A549 (cell line): ENCODE results near the gene L3MBTL4. TPM values are rescaled to one million over a fixed set of nuclear protein-coding genes. Genes with fewer than 3 reads are reported as not detected.

Experiments
- ATAC-seq, 2 experiments: fragments of 200-7000 bp in 1 of 2; fragments of >200 bp in 1 of 2; cut with Nextera tagmentation in 1 of 2; cut with Tn5 transposase in 1 of 2; 3 replicates each; pipeline versions ENCODE4 v1.8.0 to v1.9.1; 2018 to 2020; ENCODE audit warnings: mild to moderate bottlenecking in 1 of 2, moderate library complexity in 1 of 2
- CTCF ChIA-PET: fragments of 300-600 bp; sonication (Branson Sonifier 250); formaldehyde crosslinking; extraction: SDS; loops from one replicate; lab custom pipeline; 2021; ENCODE audit warnings: antibody characterized with exemption, inconsistent platforms; lab: Yijun Ruan, JAX
- POLR2A ChIA-PET: fragments of 350-600 bp; formaldehyde crosslinking; extraction: SDS; loops from one replicate; lab custom pipeline; 2021; ENCODE audit warnings: antibody characterized with exemption, inconsistent platforms; lab: Yijun Ruan, JAX
- DNase-seq, 2 experiments: peaks; one replicate each; pipeline versions ENCODE4 v3.0.0 to v3.0.0-alpha.2; 2011 to 2016; ENCODE audit warnings: low read depth in 1 of 2, low spot score in 1 of 2
- FAIRE-seq: peaks from 2 replicates; lab custom pipeline; 2011; peaks lifted over from hg19 to GRCh38; lab: Jason Lieb, UNC
- H3K27ac ChIP-seq, 2 experiments: fragments of >200 bp; sonication (Bioruptor Twin); formaldehyde crosslinking; 3 replicates each; pipeline ENCODE4 v1.5.1; 2016 to 2017
- H3K4me1 ChIP-seq: fragments of >200 bp; sonication (Bioruptor Twin); formaldehyde crosslinking; 3 replicates; pipeline ENCODE4 v1.6.1; 2016
- H3K4me2 ChIP-seq: fragments of >200 bp; sonication (Bioruptor Twin); formaldehyde crosslinking; 3 replicates; pipeline ENCODE4 v1.6.1; 2016
- H3K4me3 ChIP-seq: fragments of >200 bp; sonication (Bioruptor Twin); formaldehyde crosslinking; 3 replicates; pipeline ENCODE4 v1.5.1; 2016
- H3K9me3 ChIP-seq: fragments of >200 bp; sonication (Bioruptor Twin); formaldehyde crosslinking; 3 replicates; pipeline ENCODE4 v1.6.1; 2016
- BCL3 ChIP-seq: fragments of >200 bp; sonication (Bioruptor Twin); formaldehyde crosslinking; IDR thresholded peaks from 3 replicates; pipeline ENCODE4 v1.6.1; 2016
- CBX8 ChIP-seq: fragments of 200-600 bp; sonication (generic); IDR thresholded peaks from 2 replicates; pipeline ENCODE4 v1.6.1; 2016
- E2F6 ChIP-seq: IDR thresholded peaks from 2 replicates; pipeline ENCODE4 v1.6.1; 2012; ENCODE audit warnings: low read depth, borderline replicate concordance
- EHMT2 ChIP-seq: fragments of 200-600 bp; sonication (generic); IDR thresholded peaks from 2 replicates; pipeline ENCODE4 v1.6.1; 2016; ENCODE audit warnings: antibody characterized with exemption, low read depth, mild to moderate bottlenecking, moderate library complexity
- FOSB ChIP-seq: fragments of 250-450 bp; sonication (Bioruptor Pico); IDR thresholded peaks from 2 replicates; pipeline ENCODE4 v1.5.0; 2020; ENCODE audit warnings: mild to moderate bottlenecking, moderate library complexity
- GATA3 ChIP-seq: IDR thresholded peaks from 2 replicates; pipeline ENCODE4 v1.6.1; 2012; ENCODE audit warnings: borderline replicate concordance
- HES2 ChIP-seq: fragments of >200 bp; sonication (Bioruptor Twin); formaldehyde crosslinking; IDR thresholded peaks from 2 replicates; pipeline ENCODE4 v1.6.1; 2016
- HEYL ChIP-seq: fragments of 250-450 bp; sonication (Bioruptor Pico); IDR thresholded peaks from 2 replicates; pipeline ENCODE4 v1.8.0; 2021; ENCODE audit warnings: mild to moderate bottlenecking, moderate library complexity
- JUNB ChIP-seq: fragments of >200 bp; sonication (Bioruptor Twin); formaldehyde crosslinking; IDR thresholded peaks from 2 replicates; pipeline ENCODE4 v1.6.1; 2016
- NFE2L2 ChIP-seq: fragments of 150-350 bp; conservative IDR thresholded peaks from 2 replicates; pipeline ENCODE4 v1.6.1; 2014; ENCODE audit warnings: low read length
- PBX3 ChIP-seq: IDR thresholded peaks from 2 replicates; pipeline ENCODE4 v1.6.1; 2012
- POLR2A ChIP-seq: IDR thresholded peaks from 2 replicates; pipeline ENCODE4 v1.6.1; 2012; ENCODE audit warnings: mild to moderate bottlenecking, low read length
- RAD21 ChIP-seq, 2 experiments: fragments of >200 bp in 1 of 2; sonication (Bioruptor Twin) in 1 of 2; formaldehyde crosslinking in 1 of 2; IDR thresholded peaks in 1 of 2; conservative IDR thresholded peaks in 1 of 2; 2 replicates in 1 of 2; 3 replicates in 1 of 2; pipeline ENCODE4 v1.6.1; 2012 to 2018; ENCODE audit warnings: inconsistent platforms in 1 of 2
- RARB ChIP-seq: fragments of 250-450 bp; sonication (Bioruptor Pico); IDR thresholded peaks from 2 replicates; pipeline ENCODE4 v1.8.0; 2021; ENCODE audit warnings: mild to moderate bottlenecking, moderate library complexity
- REST ChIP-seq: fragments of 200-600 bp; sonication (generic); IDR thresholded peaks from 2 replicates; pipeline ENCODE4 v1.6.1; 2016; ENCODE audit warnings: antibody characterized with exemption, mild to moderate bottlenecking, moderate library complexity
- RFX5 ChIP-seq: fragments of 450-650 bp; IDR thresholded peaks from 2 replicates; pipeline ENCODE4 v1.7.1; 2014; ENCODE audit warnings: antibody characterized with exemption, mild to moderate bottlenecking, moderate library complexity
- USF2 ChIP-seq: fragments of 450-650 bp; IDR thresholded peaks from 2 replicates; pipeline ENCODE4 v1.6.1; 2014; ENCODE audit warnings: antibody characterized with exemption
- ZNF302 ChIP-seq: fragments of 250-450 bp; sonication (Bioruptor Pico); IDR thresholded peaks from 2 replicates; pipeline ENCODE4 v1.9.0; 2021; ENCODE audit warnings: inconsistent platforms, mild to moderate bottlenecking, moderate library complexity
- ZSCAN20 ChIP-seq: fragments of 250-450 bp; sonication (Bioruptor Pico); IDR thresholded peaks from 2 replicates; pipeline ENCODE4 v1.8.0; 2022; ENCODE audit warnings: mild to moderate bottlenecking, moderate library complexity
- WGBS: methylation state at CpG from one replicate; pipeline ENCODE4 v1.1.6; 2017; ENCODE audit errors: missing lambda C conversion rate; 5-methylcytosine and 5-hydroxymethylcytosine counted together
- polyA plus RNA-seq, 4 experiments: library from polyadenylated mRNA; depleted of rRNA in 3 of 4; stranded (reverse); fragments of >200 nt; fragmentation: RNase III in 1 of 4; extraction: RNeasy Plus Mini Kit Qiagen cat#74134 plus additional on column Dnase treatment in 1 of 4; gene quantifications; 2 replicates in 3 of 4; 3 replicates in 1 of 4; pipeline ENCODE4 v1.2.3, GENCODE V29; 2011 to 2017

L3MBTL4 gene
- polyA plus RNA-seq, 2 of the 4 experiments (the other 2 are of a cell fraction), result 0.03 to 0.06 TPM

- H3K4me2 ChIP-seq, result no peak overlapping the region
- CTCF ChIA-PET, result no interaction called here
- no peaks in the 10 kb centered on the region for H3K9me3 ChIP-seq
- WGBS, result 2% methylated on average over 2 of the region's 2 CpGs
- POLR2A ChIA-PET, result no interaction called here
- TF ChIP-seq BCL3 (no peak), EHMT2 (no peak), GATA3 (no peak), NFE2L2 (no peak), ZSCAN20 (CRISPR knock-in tag) (no peak), HES2 (no peak), FOSB (CRISPR knock-in tag) (no peak), CBX8 (no peak), POLR2A (no peak), USF2 (no peak), HEYL (CRISPR knock-in tag) (no peak), JUNB (no peak), RARB (CRISPR knock-in tag) (no peak)
- FAIRE-seq, result no peak
- DNase-seq, result no peak
- no peak for ATAC-seq
- no peak overlapping the region for H3K27ac ChIP-seq
- no peak overlapping the region for H3K4me3 ChIP-seq
- no peaks in the 10 kb centered on the region for H3K4me1 ChIP-seq
Measured at GRCh38 chr18:5948237-5948636, 466.5 kb downstream of the L3MBTL4 start.

GRCh38 chr18:5944448-5944847 lies 470.3 kb downstream of the L3MBTL4 start:
- CTCF ChIA-PET, result interaction anchor here (0.5 kb wide), 1 partner anchor 771 kb away, joined by 4 read pairs; no protein-coding TSS in a partner anchor
- POLR2A ChIA-PET, result no interaction called here
- Histone ChIP-seq H3K9me3 (no peaks in the 10 kb centered on the region), H3K4me1 (no peaks in the 10 kb centered on the region), H3K4me3 (no peak overlapping the region)
- 24% methylated on average over 3 of the region's 3 CpGs for WGBS
- no peak for FAIRE-seq
- ATAC-seq, result no peak
- TF ChIP-seq PBX3 (no peak), ZNF302 (CRISPR knock-in tag) (no peak), REST (no peak), RAD21 (conservative IDR thresholded peaks at IDR 0.05 in 1 of 2, IDR thresholded peaks at IDR 0.05 in 1 of 2) (no peak), RFX5 (no peak), E2F6 (no peak)
- TF ChIP-seq, all 56 proteins: peak for 0
- DNase-seq, result no peak
- no peak overlapping the region for H3K27ac ChIP-seq
- no peak overlapping the region for H3K4me2 ChIP-seq
